Hematopoietic multipotent progenitor cell treated with erythropoietin and hydrocortisone succinate and interleukin-3 and kit ligand, for 4 days (in vitro differentiated cells): Measurements from ENCODE around the gene HOXC12.

Source experiments
- DNase-seq: peaks from one replicate; pipeline ENCODE4 v3.0.0-alpha.2; 2015

Gene HOXC12

GRCh38 chr12:53985692-53985993, 30.9 kb downstream of the HOXC12 start:
- no peak for DNase-seq

GRCh38 chr12:53985994-53986685, 31.4 kb downstream of the HOXC12 start:
- DNase-seq: no peak

- DNase-seq: no peak
Measured at GRCh38 chr12:53986686-53987483, 32.2 kb downstream of the HOXC12 start.

- DNase-seq: no peak
Measured at GRCh38 chr12:53987787-53988230, 33.1 kb downstream of the HOXC12 start.

GRCh38 chr12:53988541-53989226, 34.0 kb downstream of the HOXC12 start:
- no peak for DNase-seq

- peak; percentile 76 for DNase-seq
Measured at GRCh38 chr12:53989227-53990113, 34.8 kb downstream of the HOXC12 start.

- no peak for DNase-seq
Measured at GRCh38 chr12:53990311-53991076, 35.8 kb downstream of the HOXC12 start.

GRCh38 chr12:53991077-53991460, 36.4 kb downstream of the HOXC12 start:
- DNase-seq: no peak

- no peak for DNase-seq
Measured at GRCh38 chr12:53992377-53992889, 37.7 kb downstream of the HOXC12 start.

- no peak for DNase-seq
Measured at GRCh38 chr12:53993162-53994008, 38.7 kb downstream of the HOXC12 start.

GRCh38 chr12:53994009-53994263, 39.2 kb downstream of the HOXC12 start:
- DNase-seq: no peak

- no peak for DNase-seq
Measured at GRCh38 chr12:53994264-53995001, 39.7 kb downstream of the HOXC12 start.

- DNase-seq: no peak
Measured at GRCh38 chr12:53995002-53995377, 40.3 kb downstream of the HOXC12 start.

GRCh38 chr12:53995378-53996239, 40.9 kb downstream of the HOXC12 start:
- DNase-seq: no peak

GRCh38 chr12:53996240-53997203, 41.8 kb downstream of the HOXC12 start:
- no peak for DNase-seq

GRCh38 chr12:53997204-53998109, 42.8 kb downstream of the HOXC12 start:
- DNase-seq: no peak
